GM12878 (cell line): Measurements from ENCODE around the gene ATAD2B.

Source experiments
- CREB1 ChIP-seq: IDR thresholded peaks from 2 replicates; pipeline ENCODE4 v1.6.1; 2012; ENCODE audit warnings: low read depth, mild to moderate bottlenecking, inconsistent platforms
- EGR1 ChIP-seq, 2 experiments: IDR thresholded peaks; 1 replicate in 1 of 2; 2 replicates in 1 of 2; pipeline ENCODE4 v1.6.1; 2011 to 2012; ENCODE audit warnings: low read depth in 2 of 2, low read length in 2 of 2, borderline replicate concordance in 1 of 2, mild to moderate bottlenecking in 1 of 2, moderate library complexity in 1 of 2
- KDM1A ChIP-seq: fragments of 200-600 bp; sonication (generic); IDR thresholded peaks from 2 replicates; pipeline ENCODE4 v1.6.1; 2016; ENCODE audit warnings: borderline replicate concordance
- PKNOX1 ChIP-seq: fragments of 450-650 bp; IDR thresholded peaks from 2 replicates; pipeline ENCODE4 v1.6.1; 2016; ENCODE audit warnings: mild to moderate bottlenecking
- POLR2A ChIP-seq: IDR thresholded peaks from 2 replicates; pipeline ENCODE4 v1.6.1; 2011; ENCODE audit warnings: low read depth, mild to moderate bottlenecking, low read length
- POLR2AphosphoS2 ChIP-seq: IDR thresholded peaks from 2 replicates; pipeline ENCODE4 v1.6.1; 2011; ENCODE audit warnings: low read depth, mild to moderate bottlenecking, low read length, improper control_type of control experiment, moderate library complexity
- SP1 ChIP-seq: IDR thresholded peaks from one replicate; pipeline ENCODE4 v1.6.1; 2011; ENCODE audit warnings: low read depth, low read length
- TAF1 ChIP-seq: IDR thresholded peaks from 2 replicates; pipeline ENCODE4 v1.6.1; 2011; ENCODE audit warnings: mild to moderate bottlenecking, low read depth, low read length, borderline replicate concordance
- ZNF274 ChIP-seq: IDR thresholded peaks from one replicate; pipeline ENCODE4 v1.8.0; 2011; ENCODE audit not compliant: insufficient read length, insufficient read depth
- TF ChIP-seq, protein P1 (sequence below): IDR thresholded peaks from 2 replicates; pipeline ENCODE4 v1.6.1; 2012; ENCODE audit warnings: mild to moderate bottlenecking, low read depth, low read length

DNA sequence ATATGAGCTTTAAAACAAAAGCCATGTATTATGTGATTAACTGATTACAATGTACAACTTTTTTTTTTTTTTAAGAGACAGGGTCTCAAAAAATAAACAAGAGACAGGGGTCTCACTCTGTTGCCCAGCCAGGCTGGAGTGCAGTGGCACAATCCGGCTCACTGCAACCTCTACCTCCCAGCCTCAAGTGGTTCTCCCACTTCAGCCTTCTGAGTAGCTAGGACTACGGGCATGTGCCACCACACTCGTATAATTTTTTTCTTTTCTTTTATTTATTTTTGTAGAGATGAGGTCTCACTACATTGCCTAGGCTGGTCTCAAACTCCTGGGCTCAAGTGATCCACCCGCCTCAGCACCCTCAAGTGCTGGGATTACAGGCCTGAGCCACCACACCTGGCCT is 103.1 kb downstream of the ATAD2B start:
- TF ChIP-seq TAF1, result no peak
- TF ChIP-seq EGR1 (IDR thresholded peaks at IDR 0.05; ENCODE audit: borderline replicate concordance in 1 of 2, low read depth in 2 of 2, low read length in 2 of 2), result no peak
- no peak for TF ChIP-seq POLR2AphosphoS2
- no peak for TF ChIP-seq KDM1A
- TF ChIP-seq, protein P1, sequence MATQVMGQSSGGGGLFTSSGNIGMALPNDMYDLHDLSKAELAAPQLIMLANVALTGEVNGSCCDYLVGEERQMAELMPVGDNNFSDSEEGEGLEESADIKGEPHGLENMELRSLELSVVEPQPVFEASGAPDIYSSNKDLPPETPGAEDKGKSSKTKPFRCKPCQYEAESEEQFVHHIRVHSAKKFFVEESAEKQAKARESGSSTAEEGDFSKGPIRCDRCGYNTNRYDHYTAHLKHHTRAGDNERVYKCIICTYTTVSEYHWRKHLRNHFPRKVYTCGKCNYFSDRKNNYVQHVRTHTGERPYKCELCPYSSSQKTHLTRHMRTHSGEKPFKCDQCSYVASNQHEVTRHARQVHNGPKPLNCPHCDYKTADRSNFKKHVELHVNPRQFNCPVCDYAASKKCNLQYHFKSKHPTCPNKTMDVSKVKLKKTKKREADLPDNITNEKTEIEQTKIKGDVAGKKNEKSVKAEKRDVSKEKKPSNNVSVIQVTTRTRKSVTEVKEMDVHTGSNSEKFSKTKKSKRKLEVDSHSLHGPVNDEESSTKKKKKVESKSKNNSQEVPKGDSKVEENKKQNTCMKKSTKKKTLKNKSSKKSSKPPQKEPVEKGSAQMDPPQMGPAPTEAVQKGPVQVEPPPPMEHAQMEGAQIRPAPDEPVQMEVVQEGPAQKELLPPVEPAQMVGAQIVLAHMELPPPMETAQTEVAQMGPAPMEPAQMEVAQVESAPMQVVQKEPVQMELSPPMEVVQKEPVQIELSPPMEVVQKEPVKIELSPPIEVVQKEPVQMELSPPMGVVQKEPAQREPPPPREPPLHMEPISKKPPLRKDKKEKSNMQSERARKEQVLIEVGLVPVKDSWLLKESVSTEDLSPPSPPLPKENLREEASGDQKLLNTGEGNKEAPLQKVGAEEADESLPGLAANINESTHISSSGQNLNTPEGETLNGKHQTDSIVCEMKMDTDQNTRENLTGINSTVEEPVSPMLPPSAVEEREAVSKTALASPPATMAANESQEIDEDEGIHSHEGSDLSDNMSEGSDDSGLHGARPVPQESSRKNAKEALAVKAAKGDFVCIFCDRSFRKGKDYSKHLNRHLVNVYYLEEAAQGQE, result no peak
- no peak for TF ChIP-seq PKNOX1
- no peak for TF ChIP-seq SP1
- TF ChIP-seq ZNF274, result no peak
- TF ChIP-seq POLR2A, result no peak
- TF ChIP-seq CREB1, result no peak
